Natural killer cell (primary cell): ENCODE data around the gene ATP1A4. TPM values are rescaled to one million over a fixed set of nuclear protein-coding genes. Genes with fewer than 3 reads are reported as not detected.

Source experiments
- ATAC-seq, 3 donors: fragments of 150-1000 bp in 2 of 3; fragments of 200-7000 bp in 1 of 3; cut with Tn5 transposase; 1 replicate in 1 of 3; 2 replicates in 2 of 3; pipeline ENCODE4 v1.10.0; 2021; ENCODE audit warnings: mild to moderate bottlenecking in 2 of 3, moderate library complexity in 2 of 3
- DNase-seq, 2 donors: peaks; one replicate each; pipeline versions ENCODE4 v3.0.0 to v3.0.0-alpha.2; 2013 to 2021; ENCODE audit warnings: mixed read lengths in 1 of 2
- H3K27ac ChIP-seq: one replicate; pipeline ENCODE4 v1.5.1; 2013; ENCODE audit warnings: mild to moderate bottlenecking, low read length
- H3K27me3 ChIP-seq: one replicate; pipeline ENCODE4 v1.6.1; 2013; ENCODE audit warnings: low read length; ENCODE audit not compliant: control insufficient read depth, insufficient read depth
- H3K36me3 ChIP-seq: one replicate; pipeline ENCODE4 v1.6.1; 2013; ENCODE audit warnings: low read length; ENCODE audit not compliant: control insufficient read depth, insufficient read depth
- H3K4me1 ChIP-seq: one replicate; pipeline ENCODE4 v1.6.1; 2013; ENCODE audit warnings: low read length; ENCODE audit not compliant: control insufficient read depth, insufficient read depth
- H3K4me3 ChIP-seq: one replicate; pipeline ENCODE4 v1.5.1; 2013; ENCODE audit warnings: low read length
- H3K9me3 ChIP-seq: one replicate; pipeline ENCODE4 v1.6.1; 2013; ENCODE audit warnings: low read length; ENCODE audit not compliant: control insufficient read depth, insufficient read depth
- H3K27ac Mint-ChIP-seq, 2 donors: one replicate each; pipeline ENCODE4 v1.8.0; 2022; ENCODE audit warnings: mild to moderate bottlenecking in 2 of 2, mixed read lengths in 2 of 2, moderate library complexity in 1 of 2
- H3K27me3 Mint-ChIP-seq, 2 donors: one replicate each; pipeline ENCODE4 v1.8.0; 2022; ENCODE audit warnings: low read depth in 2 of 2, mixed read lengths in 2 of 2
- H3K36me3 Mint-ChIP-seq: one replicate; pipeline ENCODE4 v1.8.0; 2022; ENCODE audit warnings: mixed read lengths
- H3K4me1 Mint-ChIP-seq, 2 donors: one replicate each; pipeline ENCODE4 v1.8.0; 2022; ENCODE audit warnings: mixed read lengths in 2 of 2
- H3K4me3 Mint-ChIP-seq: one replicate; pipeline ENCODE4 v1.8.0; 2022; ENCODE audit warnings: mild to moderate bottlenecking, moderate library complexity, mixed read lengths
- H3K9me3 Mint-ChIP-seq, 2 donors: one replicate each; pipeline ENCODE4 v1.8.0; 2022; ENCODE audit warnings: mixed read lengths in 2 of 2
- CTCF ChIP-seq: fragments of 200-600 bp; IDR thresholded peaks from one replicate; pipeline ENCODE4 v1.8.0; 2022; ENCODE audit warnings: antibody characterized with exemption
- WGBS: methylation state at CpG from one replicate; pipeline ENCODE4 v1.1.7; 2013; ENCODE audit warnings: missing lambda C conversion rate; ENCODE audit not compliant: insufficient coverage; 5-methylcytosine and 5-hydroxymethylcytosine counted together
- intact Hi-C: fragments of 100-400 bp; cut with micrococcal nuclease; formaldehyde crosslinking; loops from one replicate; pipeline ENCODE4 v1.14.2; 2022
- total RNA-seq, 4 donors: library from RNA; stranded (reverse); fragments of 120-200 nt in 1 of 4; gene quantifications; one replicate each; pipeline versions ENCODE4 v1.2.3 to v1.2.4, GENCODE V29; 2013 to 2022

The ATP1A4 gene
- total RNA-seq, 3 donors from 2014 or later (not counting 1 experiment from before 2014, with no cell fraction given), result not detected

- Histone ChIP-seq H3K27ac (no peak overlapping the region), H3K36me3 (no peaks in the 10 kb centered on the region), H3K27me3 (no peaks in the 10 kb centered on the region), H3K4me3 (no peak overlapping the region), H3K9me3 (no peaks in the 10 kb centered on the region), H3K4me1 (no peaks in the 10 kb centered on the region)
- ATAC-seq, result no peak
- peaks cover 5 to 27% of the 10 kb centered on the region in 2 donors for H3K27me3 Mint-ChIP-seq
- WGBS, result 91% methylated on average over 22 of the region's 22 CpGs
- no peaks in the 10 kb centered on the region for H3K36me3 Mint-ChIP-seq
- no peak for DNase-seq
- H3K4me3 Mint-ChIP-seq, result no peak overlapping the region
- TF ChIP-seq CTCF, result no peak
- no peaks in the 10 kb centered on the region for H3K4me1 Mint-ChIP-seq
- H3K27ac Mint-ChIP-seq, result no peak overlapping the region
- H3K9me3 Mint-ChIP-seq, result no peaks in the 10 kb centered on the region
- intact Hi-C loops, result no loop called here
Measured at GRCh38 chr1:160136121-160136925, 15.1 kb upstream of the ATP1A4 start.

GRCh38 chr1:160136926-160137200 lies 14.5 kb upstream of the ATP1A4 start:
- intact Hi-C loops, result no loop called here
- Histone ChIP-seq H3K36me3 (no peaks in the 10 kb centered on the region), H3K4me3 (no peak overlapping the region), H3K4me1 (no peaks in the 10 kb centered on the region), H3K9me3 (no peaks in the 10 kb centered on the region), H3K27me3 (no peaks in the 10 kb centered on the region), H3K27ac (no peak overlapping the region)
- Mint-ChIP-seq H3K27me3 (peaks cover 11 to 29% of the 10 kb centered on the region in 2 donors), H3K36me3 (no peaks in the 10 kb centered on the region), H3K4me3 (no peak overlapping the region), H3K9me3 (no peaks in the 10 kb centered on the region), H3K4me1 (no peaks in the 10 kb centered on the region), H3K27ac (no peak overlapping the region)
- ATAC-seq (no peak), DNase-seq (no peak)
- 89% methylated on average over 5 of the region's 5 CpGs for WGBS
- no peak for TF ChIP-seq CTCF

GRCh38 chr1:160137216-160137862 lies 14.1 kb upstream of the ATP1A4 start:
- H3K4me3 ChIP-seq, result no peak overlapping the region
- no peak for TF ChIP-seq CTCF
- WGBS, result 88% methylated on average over 7 of the region's 8 CpGs
- DNase-seq, result no peak
- Mint-ChIP-seq H3K4me3 (no peak overlapping the region), H3K9me3 (no peaks in the 10 kb centered on the region), H3K36me3 (no peaks in the 10 kb centered on the region), H3K27ac (no peak overlapping the region), H3K4me1 (no peaks in the 10 kb centered on the region), H3K27me3 (peaks cover 15 to 26% of the 10 kb centered on the region in 2 donors)
- H3K27ac ChIP-seq, result no peak overlapping the region
- no peaks in the 10 kb centered on the region for H3K9me3 ChIP-seq
- intact Hi-C loops, result no loop called here
- no peaks in the 10 kb centered on the region for H3K36me3 ChIP-seq
- no peaks in the 10 kb centered on the region for H3K27me3 ChIP-seq
- no peaks in the 10 kb centered on the region for H3K4me1 ChIP-seq
- no peak for ATAC-seq
